ENCODE measurements around the gene COL20A1.
"Not testable (repeated sequence)": the region's sequence is repeated elsewhere in the genome, so short reads cannot be mapped to it uniquely, and the experiment has no call there.

COL20A1 gene

GRCh38 chr20:63379872-63380271 is 86.9 kb downstream of the COL20A1 start:
- DNase-seq = not testable (repeated sequence)

GRCh38 chr20:63380346-63380870 is 87.4 kb downstream of the COL20A1 start:
- no peak for DNase-seq

- DNase-seq = no peak
Observed at GRCh38 chr20:63381781-63382431, 88.9 kb downstream of the COL20A1 start.

GRCh38 chr20:63382551-63383300 is 89.7 kb downstream of the COL20A1 start:
- DNase-seq = no peak

- DNase-seq = no peak
Observed at GRCh38 chr20:63383556-63383955, 90.6 kb downstream of the COL20A1 start.

GRCh38 chr20:63384336-63384735 is 91.3 kb downstream of the COL20A1 start:
- no peak for DNase-seq
